HG02870 (cell line): ENCODE data around the gene TUBA3E.
"Not testable (repeated sequence)": the region's sequence is repeated elsewhere in the genome, so short reads cannot be mapped to it uniquely, and the experiment has no call there.

ENCODE experiments used
- ATAC-seq: cut with Tn5 transposase; IDR thresholded peaks from one replicate; pipeline ENCODE4 v1.9.1; 2021; ENCODE audit warnings: mild to moderate bottlenecking, moderate library complexity; ENCODE audit not compliant: unreplicated experiment

TUBA3E gene

DNA sequence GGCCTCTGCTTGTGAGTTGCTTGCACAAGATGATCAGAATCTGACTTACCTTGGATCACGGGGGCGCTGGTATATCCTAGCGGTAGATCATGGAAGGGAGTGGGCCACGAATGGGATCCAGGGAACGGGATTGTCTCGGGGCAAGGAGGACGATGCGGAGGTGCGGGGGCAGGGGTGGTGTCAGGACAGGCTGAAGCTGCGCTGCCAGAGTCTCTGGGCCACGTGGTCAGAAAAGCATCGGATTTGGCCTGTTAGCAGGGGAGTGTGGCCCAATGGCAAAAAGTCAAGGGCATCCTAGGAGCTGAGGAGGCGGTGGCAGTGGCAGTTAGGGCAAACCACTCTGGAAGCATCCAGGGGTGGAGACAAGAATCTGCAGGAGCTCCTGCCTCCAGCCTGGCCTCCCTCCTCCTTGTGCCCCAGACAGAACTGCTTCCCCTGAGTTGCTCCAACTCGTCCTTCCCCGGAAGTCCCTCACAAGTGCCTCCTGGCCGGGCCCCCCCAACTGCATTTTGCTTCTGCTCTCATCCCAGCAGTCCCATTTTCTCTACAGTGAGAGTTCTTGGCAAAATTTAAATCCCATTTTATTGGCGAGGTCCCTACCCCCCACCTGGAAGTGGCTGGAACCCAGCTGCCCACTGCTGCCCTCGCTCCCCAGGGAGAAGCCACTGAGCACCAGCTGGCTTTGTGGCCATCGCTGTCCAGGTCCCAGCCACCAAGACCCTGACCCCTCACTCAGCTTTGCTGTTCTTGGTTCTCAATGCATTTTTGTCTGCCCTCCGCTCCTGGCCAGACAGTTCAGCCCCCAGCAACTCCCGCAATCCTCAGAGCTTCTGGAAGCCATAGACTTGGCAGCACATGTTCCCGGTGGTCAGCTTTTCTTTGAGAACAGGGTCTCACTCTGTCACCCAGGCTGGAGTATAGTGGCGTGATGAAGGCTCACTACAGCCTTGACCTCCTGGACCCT lies 47.8 kb downstream of the TUBA3E start:
- ATAC-seq, result no peak

DNA sequence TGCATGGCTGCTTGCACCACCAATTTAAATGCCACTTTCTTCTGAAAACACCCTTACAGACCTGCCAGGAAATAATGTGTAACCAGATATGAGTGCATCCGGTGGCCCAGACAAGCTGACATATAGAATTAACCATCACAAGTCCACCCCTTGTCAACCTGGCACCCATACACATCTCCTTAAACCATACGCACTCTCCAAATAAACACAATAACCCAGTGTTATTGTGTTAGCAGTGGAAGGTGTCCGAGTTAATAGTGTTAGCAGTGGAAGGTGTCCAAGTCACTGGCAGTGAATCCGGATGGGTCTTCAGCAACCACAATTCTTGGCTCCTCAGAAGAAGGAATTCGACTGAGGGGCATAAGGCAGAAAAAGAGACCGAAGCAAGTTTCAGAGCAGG lies 49.7 kb downstream of the TUBA3E start:
- ATAC-seq, result not testable (repeated sequence)

DNA sequence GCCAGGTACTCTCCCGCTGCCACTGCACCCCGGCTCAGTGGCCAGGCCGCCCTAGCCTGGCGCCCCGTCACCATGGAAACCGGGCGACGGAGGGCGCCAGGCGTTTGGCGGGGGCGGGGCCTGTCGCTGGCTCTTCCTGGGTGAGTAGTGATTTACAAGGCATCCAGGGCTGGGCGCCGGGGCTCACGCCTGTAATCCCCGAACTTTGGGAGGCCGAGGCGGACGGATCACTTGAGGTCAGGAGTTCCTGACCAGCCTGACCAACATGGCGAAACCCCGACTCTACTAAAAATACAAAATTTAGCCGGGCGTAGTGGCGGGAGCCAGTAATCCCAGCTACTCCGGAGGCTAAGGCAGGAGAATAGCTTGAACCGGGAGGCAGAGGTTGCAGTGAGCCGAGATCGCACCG lies 53.2 kb downstream of the TUBA3E start, which contains the start of gene CCDC74B:
CCDC74B (minus strand) TSS at position 107 of the 409 bp plus-strand sequence. CDS start 116 bp downstream, outside the sequence.
- peak; percentile 79 for ATAC-seq

DNA sequence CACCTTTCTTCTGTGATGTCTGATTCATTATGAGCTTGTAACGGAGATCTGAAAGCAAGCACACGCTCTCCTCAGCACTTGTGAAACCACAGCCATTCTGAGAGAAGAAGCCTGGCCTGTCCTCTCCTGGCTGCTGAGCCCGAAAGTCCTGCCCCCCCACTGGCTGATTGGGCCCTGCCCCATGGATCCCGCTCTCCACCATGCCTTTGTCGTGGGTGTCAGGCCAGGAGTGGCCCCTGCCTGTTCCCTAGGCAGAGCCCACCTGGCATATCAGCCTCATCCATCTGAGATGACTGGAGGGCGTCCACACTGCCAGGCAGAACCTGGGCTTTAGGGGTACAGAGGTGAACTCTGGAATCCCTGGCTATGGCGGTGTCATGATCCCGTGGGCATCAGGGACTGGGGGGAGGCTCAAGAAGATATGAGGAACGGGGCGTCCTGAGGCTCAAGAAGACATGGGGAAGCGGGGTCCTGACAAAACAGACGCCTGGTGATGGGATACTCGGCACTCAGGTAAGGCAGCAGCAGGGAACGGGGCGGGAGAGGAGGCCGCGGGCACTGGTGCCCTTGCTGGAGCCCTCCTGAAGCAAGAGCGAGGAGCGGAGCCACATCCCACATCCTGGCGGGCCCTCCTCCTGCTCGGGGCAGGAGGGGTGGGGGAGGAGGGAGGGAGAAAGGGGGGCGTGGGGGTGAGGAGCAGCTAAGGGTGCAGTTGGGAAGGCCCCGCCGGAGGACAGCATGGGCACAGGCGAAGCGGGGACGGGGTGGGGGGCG lies 54.8 kb downstream of the TUBA3E start:
- ATAC-seq, result peak; percentile 57

DNA sequence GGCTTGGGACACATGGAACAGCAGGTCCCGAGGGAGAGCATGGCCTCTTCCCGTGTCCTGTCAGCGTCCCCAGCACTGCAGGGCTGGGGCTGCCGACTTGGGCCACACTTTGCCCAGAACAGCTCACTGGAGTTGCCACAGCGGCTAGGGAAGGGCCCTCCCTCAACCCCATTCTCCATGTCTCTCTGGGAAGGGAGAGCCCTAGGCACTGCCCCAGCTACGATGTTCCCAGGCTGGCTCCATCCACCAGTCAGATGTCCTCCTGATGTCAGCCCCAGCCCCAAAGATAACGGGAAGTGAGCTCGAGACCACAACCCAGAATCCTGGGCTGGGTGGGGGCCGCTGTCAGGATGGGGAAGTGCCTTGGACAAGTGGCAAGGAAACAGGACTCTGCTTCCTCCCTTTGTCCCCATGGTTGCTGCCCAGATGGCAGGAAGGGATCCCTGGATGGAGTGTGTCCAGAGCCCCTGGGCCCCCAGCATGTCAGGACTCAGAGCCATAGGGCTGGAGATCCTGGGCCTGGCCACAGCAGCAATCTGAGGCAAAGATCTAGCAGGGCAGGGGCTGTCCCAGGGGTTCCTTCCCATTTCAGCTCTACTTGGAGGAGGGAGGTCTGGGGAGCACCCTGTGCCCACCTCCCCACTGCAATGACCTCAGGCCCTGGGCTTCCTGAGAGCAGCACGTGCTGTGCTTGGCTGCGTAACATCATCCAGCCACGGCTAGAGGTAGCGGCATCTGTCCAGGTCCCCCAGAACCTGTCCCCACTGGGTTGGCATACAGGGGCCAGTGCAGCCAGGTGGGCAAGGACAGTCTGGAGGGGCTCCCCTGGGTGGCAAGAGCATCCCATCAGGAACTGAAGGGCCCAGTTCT lies 55.6 kb downstream of the TUBA3E start:
- not testable (repeated sequence) for ATAC-seq
